GM18909 (cell line): ENCODE data around the gene CALN1.
"Not testable (repeated sequence)": the region's sequence is repeated elsewhere in the genome, so short reads cannot be mapped to it uniquely, and the experiment has no call there.

Source experiments
- ATAC-seq: cut with Tn5 transposase; IDR thresholded peaks from one replicate; pipeline ENCODE4 v1.9.1; 2021; ENCODE audit warnings: mild to moderate bottlenecking; ENCODE audit not compliant: unreplicated experiment, poor library complexity

The CALN1 gene

GRCh38 chr7:71777278-71777677 is 634.9 kb downstream of the CALN1 start:
- no peak for ATAC-seq

- ATAC-seq = no peak
Observed at GRCh38 chr7:71776726-71777125, 635.4 kb downstream of the CALN1 start.

- ATAC-seq = no peak
Observed at GRCh38 chr7:71775648-71776047, 636.5 kb downstream of the CALN1 start.

- no peak for ATAC-seq
Observed at GRCh38 chr7:71772779-71773178, 639.4 kb downstream of the CALN1 start.

GRCh38 chr7:71770269-71770907 is 641.8 kb downstream of the CALN1 start:
- ATAC-seq = no peak

GRCh38 chr7:71769326-71769725 is 642.8 kb downstream of the CALN1 start:
- no peak for ATAC-seq

- ATAC-seq = no peak
Observed at GRCh38 chr7:71768450-71768849, 643.7 kb downstream of the CALN1 start.

- ATAC-seq = no peak
Observed at GRCh38 chr7:71766016-71766415, 646.1 kb downstream of the CALN1 start.

GRCh38 chr7:71761336-71761735 is 650.8 kb downstream of the CALN1 start:
- no peak for ATAC-seq

GRCh38 chr7:71754828-71755227 is 657.3 kb downstream of the CALN1 start:
- no peak for ATAC-seq

- no peak for ATAC-seq
Observed at GRCh38 chr7:71753956-71754664, 658.0 kb downstream of the CALN1 start.

GRCh38 chr7:71753236-71753635 is 658.9 kb downstream of the CALN1 start:
- no peak for ATAC-seq

- peak; percentile 61 for ATAC-seq
Observed at GRCh38 chr7:71752171-71752935, 659.8 kb downstream of the CALN1 start.

- no peak for ATAC-seq
Observed at GRCh38 chr7:71750290-71750689, 661.8 kb downstream of the CALN1 start.

GRCh38 chr7:71746006-71746405 is 666.1 kb downstream of the CALN1 start:
- no peak for ATAC-seq

- ATAC-seq = no peak
Observed at GRCh38 chr7:71740174-71740560, 672.0 kb downstream of the CALN1 start.

- ATAC-seq = no peak
Observed at GRCh38 chr7:71739520-71740173, 672.5 kb downstream of the CALN1 start.

GRCh38 chr7:71737931-71738540 is 674.1 kb downstream of the CALN1 start:
- not testable (repeated sequence) for ATAC-seq

GRCh38 chr7:71735961-71736556 is 676.1 kb downstream of the CALN1 start:
- peak; percentile 54 for ATAC-seq
